Neutrophil (primary cell): ENCODE results near the gene RAC2.

Source experiments
- H3K27ac ChIP-seq: fragments of 200-600 bp; sonication (generic); 2 replicates; pipeline ENCODE4 v1.5.1; 2016; ENCODE audit warnings: mild to moderate bottlenecking, moderate library complexity
- H3K27me3 ChIP-seq: fragments of 200-600 bp; sonication (generic); 2 replicates; pipeline ENCODE4 v1.6.0; 2016; ENCODE audit warnings: mild to moderate bottlenecking
- H3K36me3 ChIP-seq: fragments of 200-600 bp; sonication (generic); 2 replicates; pipeline ENCODE4 v1.5.1; 2017
- H3K4me1 ChIP-seq, 2 experiments: fragments of 200-600 bp in 1 of 2; sonication (generic) in 1 of 2; 1 replicate in 1 of 2; 2 replicates in 1 of 2; pipeline versions ENCODE4 v1.5.1 to v1.6.1; 2013 to 2016; ENCODE audit warnings: low read depth in 1 of 2, low read length in 1 of 2, mild to moderate bottlenecking in 1 of 2, moderate library complexity in 1 of 2; ENCODE audit not compliant: control insufficient read depth in 1 of 2, insufficient read depth in 1 of 2
- H3K4me3 ChIP-seq, 2 experiments: fragments of 200-600 bp in 1 of 2; sonication (generic) in 1 of 2; 1 replicate in 1 of 2; 2 replicates in 1 of 2; pipeline ENCODE4 v1.5.1; 2013 to 2016; ENCODE audit warnings: low read depth in 1 of 2, low read length in 1 of 2, mild to moderate bottlenecking in 1 of 2, moderate library complexity in 1 of 2
- H3K9me3 ChIP-seq: fragments of 200-600 bp; sonication (generic); 2 replicates; pipeline ENCODE4 v1.5.1; 2016
- CTCF ChIP-seq: fragments of 200-600 bp; sonication (generic); IDR thresholded peaks from 2 replicates; pipeline ENCODE4 v1.5.1; 2016; ENCODE audit warnings: antibody characterized with exemption

Gene RAC2

GRCh38 chr22:37182949-37183245 lies 61.2 kb downstream of the RAC2 start:
- peaks cover 13% of the 10 kb centered on the region for H3K27me3 ChIP-seq
- peaks cover 23 to 33% of the 10 kb centered on the region in 2 experiments for H3K4me1 ChIP-seq
- H3K36me3 ChIP-seq, result no peaks in the 10 kb centered on the region
- no peaks in the 10 kb centered on the region for H3K9me3 ChIP-seq
- no peak overlapping the region for H3K27ac ChIP-seq
- H3K4me3 ChIP-seq, result no peak overlapping the region
- TF ChIP-seq CTCF, result no peak

- Histone ChIP-seq H3K36me3 (no peaks in the 10 kb centered on the region), H3K4me1 (peaks cover 29 to 39% of the 10 kb centered on the region in 2 experiments), H3K9me3 (no peaks in the 10 kb centered on the region), H3K27me3 (peaks cover 7% of the 10 kb centered on the region), H3K27ac (no peak overlapping the region), H3K4me3 (no peak overlapping the region)
- TF ChIP-seq CTCF, result no peak
Observed at GRCh38 chr22:37182101-37182948, 61.7 kb downstream of the RAC2 start.

- TF ChIP-seq CTCF, result no peak
- Histone ChIP-seq H3K9me3 (no peaks in the 10 kb centered on the region), H3K27ac (no peak overlapping the region), H3K4me1 (peaks cover 35 to 45% of the 10 kb centered on the region in 2 experiments), H3K27me3 (peaks cover 1% of the 10 kb centered on the region), H3K4me3 (no peak overlapping the region), H3K36me3 (no peaks in the 10 kb centered on the region)
Observed at GRCh38 chr22:37181681-37182080, 62.4 kb downstream of the RAC2 start.

- Histone ChIP-seq H3K36me3 (no peaks in the 10 kb centered on the region), H3K4me1 (peaks cover 45 to 55% of the 10 kb centered on the region in 2 experiments), H3K27ac (peak overlapping the region; percentile 42), H3K9me3 (no peaks in the 10 kb centered on the region), H3K4me3 (no peak overlapping the region), H3K27me3 (no peaks in the 10 kb centered on the region)
- TF ChIP-seq CTCF, result no peak
Observed at GRCh38 chr22:37180531-37181231, 63.4 kb downstream of the RAC2 start.

GRCh38 chr22:37179622-37180420 lies 64.2 kb downstream of the RAC2 start:
- H3K27ac ChIP-seq, result peak overlapping the region; percentile 42
- TF ChIP-seq CTCF, result no peak
- H3K9me3 ChIP-seq, result no peaks in the 10 kb centered on the region
- H3K4me1 ChIP-seq, result peaks cover 51 to 62% of the 10 kb centered on the region in 2 experiments
- no peaks in the 10 kb centered on the region for H3K27me3 ChIP-seq
- no peaks in the 10 kb centered on the region for H3K36me3 ChIP-seq
- no peak overlapping the region for H3K4me3 ChIP-seq
